Measurements from ENCODE around the gene TSEN34. TPM values are rescaled to one million over a fixed set of nuclear protein-coding genes. Genes with fewer than 3 reads are reported as not detected.
"Not testable (repeated sequence)": the region's sequence is repeated elsewhere in the genome, so short reads cannot be mapped to it uniquely, and the experiment has no call there.

The TSEN34 gene
- total RNA-seq, 8 experiments from 2014 or later: 29.7 to 69.7 (median 43.1) TPM

- Histone ChIP-seq H3K27ac (peak overlapping the region; percentile 57 to 70), H3K4me1 (replicated peaks in 1 of 2) (peaks cover 25% of the 10 kb centered on the region in 2 donors), H3K4me3 (no peak overlapping the region)
- WGBS, 10 experiments: 40 to 98% (median 96%) methylated on average over 1 to 17 of the region's 37 CpGs; no CpG with 5 or more reads in 7 of the 10 experiments
- in situ Hi-C loops (cut with MboI; ENCODE audit: low pct_unique_long_range_greater_than_20kb in 2 of 9, low sequenced_read_pairs in 9 of 9, unreplicated experiment in 9 of 9): no loop called here
- ATAC-seq (replicated peaks in 6 of 8): no peak
These were observed 10.4 kb upstream of the TSEN34 start for GRCh38 chr19:54180691-54181091.

GRCh38 chr19:54181894-54182293, 9.2 kb upstream of the TSEN34 start:
- WGBS, 10 experiments: 80 to 100% (median 100%) methylated on average over 1 to 3 of the region's 3 CpGs; no CpG with 5 or more reads in 1 of the 10 experiments
- H3K4me1 ChIP-seq (replicated peaks in 1 of 2): peaks cover 25% of the 10 kb centered on the region in 2 donors
- ATAC-seq (replicated peaks in 6 of 8); in situ Hi-C loops (cut with MboI; ENCODE audit: low pct_unique_long_range_greater_than_20kb in 2 of 9, low sequenced_read_pairs in 9 of 9, unreplicated experiment in 9 of 9); H3K27ac ChIP-seq; H3K4me3 ChIP-seq: not testable (repeated sequence)

DNA sequence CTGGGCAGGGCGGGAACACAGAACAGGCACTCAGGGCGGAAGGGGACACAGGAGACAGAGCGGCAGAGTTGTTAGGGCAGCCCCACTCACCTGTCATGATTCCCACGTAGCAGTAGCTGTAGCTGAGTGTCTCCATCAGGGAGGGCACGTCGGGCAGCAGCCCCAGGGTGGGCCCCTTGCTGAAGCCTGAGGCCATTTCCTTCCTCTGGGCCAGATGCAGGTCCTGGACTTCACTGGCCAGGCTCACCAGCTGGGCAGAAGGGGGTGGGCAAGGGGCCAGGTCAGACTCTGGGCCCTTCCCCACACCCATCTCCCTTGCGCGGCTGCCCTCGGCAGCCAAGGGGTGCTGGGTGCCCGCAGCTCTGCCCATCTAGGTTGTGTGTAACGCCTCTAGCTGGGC, 7.7 kb upstream of the TSEN34 start:
- 100% methylated on average over 1 to 3 of the region's 11 CpGs; no CpG with 5 or more reads in 7 of the 10 experiments for WGBS, 10 experiments
- H3K27ac ChIP-seq: no peak overlapping the region
- H3K4me1 ChIP-seq (replicated peaks in 1 of 2): peaks cover 23 to 25% of the 10 kb centered on the region in 2 donors
- no peak for ATAC-seq (replicated peaks in 6 of 8)
- H3K4me3 ChIP-seq: no peak overlapping the region
- in situ Hi-C loops (cut with MboI; ENCODE audit: low pct_unique_long_range_greater_than_20kb in 2 of 9, low sequenced_read_pairs in 9 of 9, unreplicated experiment in 9 of 9): no loop called here

GRCh38 chr19:54186351-54186750, 4.8 kb upstream of the TSEN34 start:
- Histone ChIP-seq H3K27ac (no peak overlapping the region), H3K4me1 (replicated peaks in 1 of 2) (peaks cover 3% of the 10 kb centered on the region in 2 donors), H3K4me3 (no peak overlapping the region)
- ATAC-seq (replicated peaks in 6 of 8): no peak
- WGBS, 10 experiments: 80 to 100% (median 90%) methylated on average over 1 to 3 of the region's 8 CpGs; no CpG with 5 or more reads in 5 of the 10 experiments
- in situ Hi-C loops (cut with MboI; ENCODE audit: low pct_unique_long_range_greater_than_20kb in 2 of 9, low sequenced_read_pairs in 9 of 9, unreplicated experiment in 9 of 9): no loop called here

GRCh38 chr19:54186934-54187381, 4.2 kb upstream of the TSEN34 start:
- in situ Hi-C loops (cut with MboI; ENCODE audit: low pct_unique_long_range_greater_than_20kb in 2 of 9, low sequenced_read_pairs in 9 of 9, unreplicated experiment in 9 of 9): no loop called here
- 80 to 100% (median 87%) methylated on average over 1 to 4 of the region's 11 CpGs; no CpG with 5 or more reads in 7 of the 10 experiments for WGBS, 10 experiments
- Histone ChIP-seq H3K27ac (no peak overlapping the region), H3K4me3 (no peak overlapping the region), H3K4me1 (replicated peaks in 1 of 2) (peaks cover 4% of the 10 kb centered on the region in 2 donors)
- no peak for ATAC-seq (replicated peaks in 6 of 8)

DNA sequence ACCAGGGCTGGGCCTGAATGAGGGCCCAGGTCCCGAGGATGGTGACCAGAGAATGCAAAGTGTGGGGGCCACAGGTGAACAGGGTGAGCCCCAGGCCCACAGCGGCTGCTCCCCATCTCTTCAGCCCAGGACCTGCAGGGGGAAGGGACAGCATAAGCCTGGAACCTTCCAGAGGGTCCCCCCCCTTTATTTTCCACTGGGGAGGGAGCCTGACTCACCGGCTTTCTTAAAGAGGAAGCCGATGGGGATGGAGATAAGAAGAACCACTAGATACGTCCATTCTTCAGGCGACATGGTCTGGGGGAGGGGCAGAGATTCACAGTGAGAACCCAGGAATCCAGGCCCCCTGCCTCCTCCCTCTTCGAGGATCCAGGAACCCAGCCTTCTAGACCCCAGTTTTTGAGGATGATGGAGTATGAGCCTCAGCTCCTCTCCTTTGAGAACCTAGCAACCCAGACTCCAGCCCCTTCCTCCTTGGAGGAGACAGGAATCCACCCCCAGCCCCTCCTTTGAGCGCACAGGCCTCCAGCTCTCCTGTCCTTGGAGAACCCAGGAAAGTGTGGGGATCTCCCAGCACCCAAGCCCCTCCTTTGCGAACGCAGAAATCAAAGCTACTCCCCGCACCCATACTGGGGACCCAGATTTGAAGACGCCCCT, 2.8 kb upstream of the TSEN34 start:
- 0 to 80% (median 41%) methylated on average over 1 to 3 of the region's 12 CpGs; no CpG with 5 or more reads in 1 of the 10 experiments for WGBS, 10 experiments
- in situ Hi-C loops (cut with MboI; ENCODE audit: low pct_unique_long_range_greater_than_20kb in 2 of 9, low sequenced_read_pairs in 9 of 9, unreplicated experiment in 9 of 9): no loop called here
- H3K27ac ChIP-seq: peak overlapping the region; percentile 90 to 92
- peak overlapping the region; percentile 58 to 94 (median 82) for H3K4me3 ChIP-seq
- ATAC-seq (replicated peaks in 6 of 8): no peak
- peaks cover 10 to 11% of the 10 kb centered on the region in 2 donors for H3K4me1 ChIP-seq (replicated peaks in 1 of 2)

DNA sequence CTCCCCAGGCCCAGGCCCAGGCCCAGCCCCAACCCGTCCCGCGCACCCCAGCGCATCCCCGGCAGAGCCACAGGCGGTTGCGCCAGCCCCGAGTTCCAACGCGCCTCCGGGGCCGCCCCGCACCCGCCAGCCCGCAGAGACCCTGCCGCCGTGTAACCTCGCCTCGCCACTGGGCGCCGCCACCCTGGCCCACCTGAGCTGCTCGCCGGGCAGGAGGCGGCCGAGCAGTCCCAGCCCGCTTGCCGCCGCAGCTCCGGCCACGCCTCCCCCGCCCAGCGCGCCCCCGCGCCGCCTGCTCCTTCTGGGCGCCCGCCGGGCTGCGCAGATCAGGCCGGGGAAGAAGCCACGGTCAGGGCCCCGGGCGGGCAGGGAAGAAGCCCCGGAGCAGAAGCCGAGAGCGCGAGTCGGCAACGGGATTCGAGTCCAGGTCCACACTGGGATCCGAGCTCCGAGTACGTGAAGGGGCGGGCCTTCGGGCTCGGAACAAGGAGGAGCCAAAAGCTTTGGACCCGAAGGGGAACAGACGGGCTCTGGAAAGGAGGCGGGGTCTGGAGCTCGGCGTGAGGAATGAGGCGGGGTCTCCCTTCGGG, 1.9 kb upstream of the TSEN34 start, which contains the start of gene MBOAT7:
Gene MBOAT7, minus strand, starts transcription at position 436 of the 590 bp plus-strand sequence. CDS start 1,072 bp downstream, outside the sequence.
- peaks cover 10 to 11% of the 10 kb centered on the region in 2 donors for H3K4me1 ChIP-seq (replicated peaks in 1 of 2)
- peak within 1 kb of the TSS; percentile 79 to 94 (median 87) for H3K4me3 ChIP-seq
- ATAC-seq (replicated peaks in 6 of 8): peak in 7 of 8 experiments; percentile 26 to 38 (median 35)
- in situ Hi-C loops (cut with MboI; ENCODE audit: low pct_unique_long_range_greater_than_20kb in 2 of 9, low sequenced_read_pairs in 9 of 9, unreplicated experiment in 9 of 9): no loop called here
- peak within 1 kb of the TSS; percentile 97 to 99 for H3K27ac ChIP-seq
- WGBS, 10 experiments: 0 to 2% methylated on average over 3 to 8 of the region's 64 CpGs; no CpG with 5 or more reads in 8 of the 10 experiments

DNA sequence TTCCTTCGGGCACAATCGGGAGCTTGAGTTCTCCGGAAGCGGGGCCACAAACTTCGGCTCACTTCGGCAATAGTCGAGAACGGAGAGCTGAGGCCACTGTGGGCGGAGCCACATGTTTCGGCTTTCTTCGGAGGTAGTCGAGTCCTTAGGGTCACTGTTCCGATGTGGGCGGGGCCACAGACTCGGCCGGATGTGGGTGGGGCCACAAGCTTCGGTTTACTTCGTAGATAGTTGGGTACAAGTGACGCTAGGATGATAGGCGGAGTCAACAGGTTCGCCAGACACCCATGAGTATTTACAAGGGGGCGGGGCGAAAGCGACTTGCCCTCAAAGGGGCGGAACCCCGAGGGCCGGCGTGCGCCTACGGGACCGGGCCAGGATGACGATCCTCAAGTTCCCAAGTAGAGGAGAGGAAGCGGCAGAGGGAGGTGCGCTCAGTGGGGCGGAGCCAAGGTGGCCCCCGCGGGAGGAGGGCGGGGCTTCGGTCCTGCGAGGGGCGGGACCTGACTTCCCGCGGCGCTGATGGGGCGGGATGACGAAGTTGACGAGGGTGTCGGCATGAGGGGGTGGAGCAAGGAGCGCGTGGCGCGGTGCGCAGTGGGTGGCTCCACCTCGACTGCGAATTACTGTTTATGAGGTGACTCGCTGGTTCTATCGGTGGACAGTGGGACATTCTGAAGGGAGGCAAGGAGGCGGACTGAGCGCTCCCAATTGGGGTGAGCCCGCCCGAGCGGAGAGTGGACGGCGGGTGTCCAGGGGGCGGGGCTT, 1.2 kb upstream of the TSEN34 start:
- 0 to 20% (median 2%) methylated on average over 1 to 13 of the region's 65 CpGs; no CpG with 5 or more reads in 5 of the 10 experiments for WGBS, 10 experiments
- Histone ChIP-seq H3K4me3 (peak overlapping the region; percentile 79 to 94 (median 87)), H3K4me1 (replicated peaks in 1 of 2) (peaks cover 10 to 11% of the 10 kb centered on the region in 2 donors), H3K27ac (peak overlapping the region; percentile 97 to 99)
- peak; percentile 44 to 66 (median 60) for ATAC-seq (replicated peaks in 6 of 8)
- in situ Hi-C loops (cut with MboI; ENCODE audit: low pct_unique_long_range_greater_than_20kb in 2 of 9, low sequenced_read_pairs in 9 of 9, unreplicated experiment in 9 of 9): no loop called here

DNA sequence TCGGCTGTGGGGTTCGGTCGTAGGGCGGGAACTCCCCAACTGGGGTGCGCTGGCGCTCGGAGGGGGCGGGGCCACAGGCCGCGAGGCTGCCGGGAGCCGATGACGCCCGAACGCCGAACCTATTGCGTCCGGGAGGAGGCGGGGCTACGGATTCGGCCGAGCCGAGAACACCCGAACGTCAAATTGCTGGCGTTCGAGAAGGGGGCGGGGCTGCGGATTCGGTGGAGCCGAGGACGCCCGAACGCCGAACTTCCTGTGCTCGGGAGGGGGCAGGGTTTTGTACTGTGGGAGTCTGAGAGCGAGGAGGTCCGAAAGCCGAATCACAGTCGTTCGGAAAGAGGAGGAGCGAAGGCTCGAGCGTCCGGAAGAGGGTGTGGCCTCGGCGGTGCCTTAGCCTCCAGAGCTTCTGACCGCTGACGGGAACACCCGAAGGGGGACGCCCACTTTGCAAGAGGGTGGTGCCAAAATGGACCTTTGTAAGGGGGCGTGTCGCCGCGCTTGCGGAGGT, 551 bp upstream of the TSEN34 start:
- WGBS, 10 experiments: 0 to 2% (median 0%) methylated on average over 3 to 18 of the region's 56 CpGs; no CpG with 5 or more reads in 5 of the 10 experiments
- ATAC-seq (replicated peaks in 6 of 8): peak; percentile 42 to 67 (median 63)
- in situ Hi-C loops (cut with MboI; ENCODE audit: low pct_unique_long_range_greater_than_20kb in 2 of 9, low sequenced_read_pairs in 9 of 9, unreplicated experiment in 9 of 9): no loop called here
- Histone ChIP-seq H3K4me3 (peak overlapping the region; percentile 79 to 94 (median 87)), H3K4me1 (replicated peaks in 1 of 2) (peaks cover 10 to 11% of the 10 kb centered on the region in 2 donors), H3K27ac (peak overlapping the region; percentile 97 to 99)

GRCh38 chr19:54191811-54192453, 824 bp downstream of the TSEN34 start:
- 0 to 86% (median 40%) methylated on average over 1 to 10 of the region's 19 CpGs; no CpG with 5 or more reads in 1 of the 10 experiments for WGBS, 10 experiments
- H3K4me3 ChIP-seq: peak overlapping the region; percentile 79 to 94 (median 87)
- peak overlapping the region; percentile 97 to 99 for H3K27ac ChIP-seq
- in situ Hi-C loops (cut with MboI; ENCODE audit: low pct_unique_long_range_greater_than_20kb in 2 of 9, low sequenced_read_pairs in 9 of 9, unreplicated experiment in 9 of 9): no loop called here
- ATAC-seq (replicated peaks in 6 of 8): no peak
- peaks cover 10 to 11% of the 10 kb centered on the region in 2 donors for H3K4me1 ChIP-seq (replicated peaks in 1 of 2)

DNA sequence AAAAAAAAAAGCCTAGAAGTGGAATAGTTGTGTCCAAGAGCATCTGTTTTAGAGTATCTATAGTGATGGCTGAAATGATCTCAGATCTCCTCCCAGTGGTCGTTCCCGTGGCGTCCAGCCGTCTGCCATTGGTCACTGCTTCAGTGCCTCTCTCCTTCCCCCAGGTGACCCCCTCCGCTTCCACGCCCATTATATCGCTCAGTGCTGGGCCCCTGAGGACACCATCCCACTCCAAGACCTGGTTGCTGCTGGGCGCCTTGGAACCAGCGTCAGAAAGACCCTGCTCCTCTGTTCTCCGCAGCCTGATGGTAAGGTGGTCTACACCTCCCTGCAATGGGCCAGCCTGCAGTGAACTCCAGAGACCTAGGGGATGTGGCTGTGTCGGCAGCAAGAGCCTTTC, 1.9 kb downstream of the TSEN34 start:
- Histone ChIP-seq H3K4me3 (no peak overlapping the region), H3K4me1 (replicated peaks in 1 of 2) (peaks cover 9 to 11% of the 10 kb centered on the region in 2 donors), H3K27ac (no peak overlapping the region)
- 57 to 100% (median 82%) methylated on average over 1 to 4 of the region's 11 CpGs; no CpG with 5 or more reads in 5 of the 10 experiments for WGBS, 10 experiments
- in situ Hi-C loops (cut with MboI; ENCODE audit: low pct_unique_long_range_greater_than_20kb in 2 of 9, low sequenced_read_pairs in 9 of 9, unreplicated experiment in 9 of 9): no loop called here
- ATAC-seq (replicated peaks in 6 of 8): no peak

DNA sequence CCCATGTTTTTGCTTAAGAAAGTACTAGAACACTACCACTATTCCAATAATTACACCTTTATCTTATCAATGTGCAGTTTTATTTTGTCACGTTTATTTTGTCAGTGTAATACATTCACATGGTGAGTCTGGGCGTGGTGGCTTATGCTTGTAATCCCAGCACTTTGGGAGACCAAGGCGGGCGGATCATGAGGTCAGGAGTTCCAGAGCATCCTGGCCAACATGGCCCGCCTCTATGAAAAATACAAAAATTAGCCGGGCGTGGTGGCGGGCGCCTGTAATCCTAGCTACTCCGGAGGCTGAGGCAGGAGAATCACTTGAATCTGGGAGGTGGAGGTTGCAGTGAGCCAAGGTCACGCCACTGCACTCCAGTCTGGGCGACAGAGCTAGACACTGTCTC, 3.4 kb downstream of the TSEN34 start:
- WGBS, 10 experiments: 60 to 100% (median 91%) methylated on average over 1 to 12 of the region's 12 CpGs
- H3K4me3 ChIP-seq; ATAC-seq (replicated peaks in 6 of 8); H3K4me1 ChIP-seq (replicated peaks in 1 of 2); H3K27ac ChIP-seq; in situ Hi-C loops (cut with MboI; ENCODE audit: low pct_unique_long_range_greater_than_20kb in 2 of 9, low sequenced_read_pairs in 9 of 9, unreplicated experiment in 9 of 9): not testable (repeated sequence)
